ENCODE data around the gene FOXL2.

FOXL2 gene

DNA sequence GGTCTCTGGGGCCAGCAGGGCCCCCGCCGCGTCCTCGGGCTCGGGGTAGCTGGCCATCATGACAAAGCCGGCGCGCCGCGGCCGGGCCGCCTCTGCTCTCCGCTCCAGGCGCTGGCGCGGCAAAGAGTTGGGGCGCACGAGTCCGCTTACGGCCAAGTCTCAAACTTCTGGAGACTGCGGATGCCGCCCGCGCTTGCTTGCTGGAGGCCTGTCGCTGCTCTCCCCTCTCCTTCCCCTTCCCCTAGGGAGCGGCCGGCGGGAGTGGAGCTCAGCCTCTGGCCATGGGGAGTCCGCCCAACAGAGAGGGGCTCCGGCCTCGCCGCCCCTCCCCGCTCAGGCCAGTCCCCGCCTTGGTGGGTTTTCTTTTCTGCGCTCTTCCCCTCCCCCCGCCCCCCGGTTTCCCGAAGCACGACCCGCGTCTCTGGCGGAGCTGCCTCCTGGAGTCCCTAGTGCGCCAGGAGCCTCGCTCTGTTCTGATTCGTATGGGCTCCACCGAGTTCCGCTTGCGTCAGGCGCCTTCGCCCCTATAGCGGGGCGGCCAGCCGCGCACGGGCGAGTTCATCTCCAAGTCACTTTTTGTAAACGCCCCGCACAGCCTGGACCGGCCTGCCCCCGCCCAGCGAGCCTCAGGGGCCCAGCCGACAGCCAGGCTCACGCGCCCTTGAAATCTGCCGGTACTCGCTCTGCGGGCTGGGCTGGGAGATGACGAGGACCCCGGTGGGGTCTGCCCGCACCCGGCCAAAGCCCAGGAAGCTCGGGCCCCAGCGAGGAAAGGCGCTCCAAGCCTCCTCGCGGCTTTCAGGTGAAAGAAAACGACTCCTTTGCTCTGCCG lies at the start of gene FOXL2, which contains the start of gene FOXL2NB:
Gene FOXL2 (minus strand): TSS at position 475 of the 832 bp plus-strand sequence. CDS start 415 bp downstream, at position 60.
Gene FOXL2NB (plus strand): TSS at position 555 of the 832 bp plus-strand sequence. CDS start 148 bp downstream, at position 703.
- no peak for DNase-seq (ENCODE audit: low read depth)

GRCh38 chr3:138995706-138996105 lies 48.8 kb upstream of the FOXL2 start:
- no peak for DNase-seq (ENCODE audit: low read depth)

DNA sequence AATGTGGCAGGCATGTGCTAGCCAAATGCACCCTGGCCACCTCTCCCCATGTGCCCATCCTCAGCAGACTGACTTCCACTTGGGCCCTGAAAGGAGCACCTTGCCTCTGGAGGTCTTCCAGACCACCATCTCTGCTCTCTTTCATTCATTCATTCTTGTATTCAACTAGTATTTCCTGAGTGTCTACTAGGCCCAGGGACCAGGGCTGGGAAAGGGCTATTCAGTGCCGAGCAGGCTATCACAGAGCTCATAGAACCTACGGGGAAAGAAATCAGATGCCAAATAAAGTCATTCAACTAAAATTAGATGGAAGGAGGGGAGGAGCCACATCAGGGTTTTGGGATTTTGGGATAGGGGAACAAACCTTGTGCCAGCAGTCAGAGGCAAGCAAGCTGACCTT lies 40.2 kb upstream of the FOXL2 start:
- no peak for DNase-seq (ENCODE audit: low read depth)

GRCh38 chr3:138985932-138986331 lies 39.0 kb upstream of the FOXL2 start:
- DNase-seq (ENCODE audit: low read depth) = no peak

DNA sequence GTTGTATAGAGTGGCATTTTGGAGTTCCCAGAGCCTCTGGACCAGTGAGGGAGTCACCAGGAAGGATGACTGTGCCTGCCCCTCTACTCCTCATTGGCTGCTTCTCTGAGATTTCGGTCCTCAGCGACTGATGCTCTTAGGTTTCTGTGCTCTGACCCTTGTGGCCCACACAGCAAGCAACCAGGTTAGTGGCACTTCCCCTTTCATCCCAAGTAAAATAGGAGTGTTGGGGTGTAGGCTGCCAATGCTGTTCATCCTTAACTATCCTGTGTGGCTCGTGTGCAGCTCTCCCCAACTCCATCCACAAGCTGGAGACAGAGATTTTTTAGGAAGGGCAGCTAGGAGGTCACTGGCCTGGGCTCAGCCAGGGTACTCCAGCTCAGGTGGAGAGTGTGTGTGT lies 37.9 kb upstream of the FOXL2 start:
- DNase-seq (ENCODE audit: low read depth) = no peak

GRCh38 chr3:138976047-138976446 lies 29.1 kb upstream of the FOXL2 start:
- no peak for DNase-seq (ENCODE audit: low read depth)

DNA sequence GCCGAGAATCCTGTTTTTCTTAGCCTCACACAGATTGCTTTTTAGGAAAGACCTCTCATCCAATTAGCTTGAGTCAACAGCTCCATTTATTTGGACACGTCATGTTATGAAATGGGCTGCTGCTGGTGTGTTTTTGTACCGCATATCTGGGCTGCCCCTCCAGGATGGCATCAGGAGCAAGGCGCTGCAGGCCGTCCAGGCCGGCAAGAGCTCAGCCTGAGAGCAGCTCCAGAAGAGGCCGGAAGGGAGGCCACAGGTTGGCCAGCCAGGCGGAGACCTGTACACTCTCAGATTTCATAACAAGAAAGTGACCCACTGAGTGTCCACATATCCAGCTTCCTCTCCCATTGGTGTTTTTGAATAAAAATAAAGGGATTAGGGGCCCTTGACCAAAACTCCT lies 28.4 kb upstream of the FOXL2 start:
- DNase-seq (ENCODE audit: low read depth) = no peak

GRCh38 chr3:138974462-138974861 lies 27.5 kb upstream of the FOXL2 start:
- no peak for DNase-seq (ENCODE audit: low read depth)

GRCh38 chr3:138972941-138973340 lies 26.0 kb upstream of the FOXL2 start:
- DNase-seq (ENCODE audit: low read depth) = no peak

DNA sequence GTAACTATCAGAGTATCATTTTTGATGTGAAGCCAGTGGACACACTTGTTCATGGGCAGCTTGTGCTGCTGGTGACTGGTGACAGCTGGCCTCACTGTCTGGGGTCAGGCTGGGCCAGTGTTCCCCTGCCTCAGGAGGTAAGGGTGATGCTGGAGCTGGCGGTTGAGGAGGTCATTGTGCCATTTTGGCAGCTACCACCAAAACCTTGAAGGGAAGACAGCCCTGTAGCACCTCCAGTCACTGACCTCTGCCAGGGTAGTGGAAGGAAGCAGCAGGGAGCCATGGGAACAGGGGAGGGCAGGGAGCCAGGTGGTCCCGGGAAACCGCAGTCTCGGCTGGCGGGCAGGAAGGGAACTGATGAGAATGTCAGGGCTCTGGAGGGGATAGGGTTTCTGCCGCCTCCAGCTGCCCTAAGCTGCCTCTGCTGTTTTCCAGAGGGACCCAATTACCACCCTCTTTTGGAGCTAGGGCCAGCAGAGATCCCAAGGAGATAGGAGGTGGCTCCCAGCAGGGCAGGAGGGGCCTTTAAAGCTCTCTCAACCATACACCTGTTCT lies 24.9 kb upstream of the FOXL2 start:
- DNase-seq (ENCODE audit: low read depth) = no peak

- no peak for DNase-seq (ENCODE audit: low read depth)
These were observed 18.0 kb upstream of the FOXL2 start for GRCh38 chr3:138964923-138965322.

- no peak for DNase-seq (ENCODE audit: low read depth)
These were observed 17.3 kb upstream of the FOXL2 start for GRCh38 chr3:138964264-138964663.

DNA sequence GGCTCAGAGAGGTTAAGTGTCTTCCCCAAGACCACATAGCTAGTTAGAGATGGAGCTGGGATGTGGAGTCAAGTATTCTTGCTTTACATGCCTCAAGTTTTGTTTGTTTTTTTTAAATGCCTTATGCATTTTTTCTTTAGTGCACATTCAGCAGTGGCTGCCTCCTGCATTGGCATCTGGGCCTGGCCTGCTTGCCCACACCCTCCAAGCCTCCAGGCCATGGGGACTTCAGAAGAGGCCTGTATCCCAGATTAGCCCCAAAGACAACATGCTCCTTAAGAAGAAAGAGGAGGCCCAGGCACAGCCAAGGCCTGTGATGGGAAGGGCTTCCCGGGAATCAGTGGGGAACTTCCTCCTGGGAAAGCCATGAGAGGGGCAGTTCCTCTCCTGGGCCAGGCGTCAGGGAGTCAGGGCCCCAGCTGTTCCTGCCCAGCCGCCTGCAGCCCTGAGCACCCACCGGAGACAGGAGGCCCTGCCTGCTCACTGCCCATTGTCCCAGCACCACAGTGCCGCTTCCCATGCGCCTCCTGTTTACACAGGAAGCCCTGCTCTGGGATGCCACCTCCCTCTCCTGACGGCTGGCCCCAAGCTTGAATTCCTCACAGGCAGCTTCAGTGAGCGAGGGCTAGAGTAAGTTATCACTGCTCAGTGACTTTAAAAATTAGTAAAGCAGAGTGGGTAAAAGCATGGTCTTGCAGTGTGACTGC lies 16.1 kb upstream of the FOXL2 start:
- DNase-seq (ENCODE audit: low read depth) = no peak

DNA sequence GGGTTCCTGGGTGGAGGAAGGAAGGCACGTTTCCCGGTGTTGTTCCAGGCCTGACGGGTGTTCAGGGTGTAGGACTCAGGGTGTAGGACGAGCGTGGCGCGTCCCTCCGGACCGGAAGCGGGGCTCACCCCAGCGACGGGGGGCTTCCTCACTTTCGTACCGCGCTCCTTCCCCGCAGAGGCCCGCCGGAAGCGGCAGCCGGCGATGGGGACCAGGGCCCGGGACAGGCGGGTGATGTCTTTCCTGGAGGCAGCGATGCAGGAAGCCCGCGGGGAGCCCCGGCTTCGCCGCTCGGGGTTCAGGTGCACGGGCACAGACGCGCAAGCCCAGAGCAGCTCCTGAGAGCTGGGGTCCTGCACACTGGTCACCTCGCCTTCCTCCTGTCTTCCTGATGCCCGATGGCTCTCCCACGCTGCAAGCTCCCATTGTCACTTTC lies 13.5 kb upstream of the FOXL2 start:
- DNase-seq (ENCODE audit: low read depth) = no peak

DNA sequence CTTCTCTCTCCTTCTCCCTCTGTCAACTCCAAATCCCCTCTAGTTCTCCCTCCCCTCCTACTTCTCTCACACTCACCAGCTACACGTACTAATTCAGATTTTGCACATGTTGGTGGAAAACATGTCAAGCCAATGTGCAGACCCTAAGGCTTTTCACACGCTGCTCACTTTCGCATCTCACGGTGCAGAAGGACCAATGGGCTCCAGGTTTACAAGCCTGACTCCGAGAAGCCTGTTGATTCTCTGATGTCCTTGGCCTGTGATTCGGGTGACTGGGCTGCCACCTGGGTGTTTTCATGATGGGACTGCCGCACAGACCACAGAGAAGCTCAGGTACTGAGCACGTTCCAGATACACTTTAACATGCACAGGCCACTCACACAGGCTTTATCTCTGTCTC lies 3.8 kb upstream of the FOXL2 start:
- no peak for DNase-seq (ENCODE audit: low read depth)

DNA sequence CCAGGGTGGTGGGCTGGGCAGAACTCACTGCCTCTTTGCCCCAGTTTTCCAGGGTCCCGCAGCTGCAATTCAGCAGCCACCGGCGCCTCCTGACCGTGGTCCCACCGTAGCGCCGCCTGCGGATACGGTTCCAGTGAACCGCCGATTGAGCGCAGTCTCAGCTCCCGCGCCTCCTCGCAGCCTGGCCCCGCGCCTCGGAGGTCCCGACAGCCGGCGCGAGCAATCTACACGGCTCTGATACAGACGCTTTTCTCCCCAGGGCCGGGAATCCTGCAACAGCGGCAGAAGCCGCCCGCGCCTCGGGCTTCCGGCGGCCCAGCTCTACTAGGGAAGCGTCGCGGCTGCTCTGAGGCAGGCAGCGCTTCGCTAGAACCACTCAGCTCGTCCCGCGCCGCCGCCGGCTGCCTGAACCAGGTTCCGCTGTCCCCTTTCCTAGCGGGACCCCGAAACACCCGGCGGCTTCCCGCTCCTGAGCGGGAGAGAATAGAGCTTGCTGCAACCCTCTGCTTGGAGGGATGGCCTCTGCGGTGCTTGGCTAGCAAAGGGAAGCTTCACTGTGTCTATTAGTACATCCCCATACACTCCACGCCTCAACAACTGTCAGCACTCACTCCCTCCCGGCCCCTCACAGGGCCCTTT lies 3.2 kb upstream of the FOXL2 start:
- no peak for DNase-seq (ENCODE audit: low read depth)

- no peak for DNase-seq (ENCODE audit: low read depth)
These were observed 2.6 kb upstream of the FOXL2 start for GRCh38 chr3:138949445-138950005.

DNA sequence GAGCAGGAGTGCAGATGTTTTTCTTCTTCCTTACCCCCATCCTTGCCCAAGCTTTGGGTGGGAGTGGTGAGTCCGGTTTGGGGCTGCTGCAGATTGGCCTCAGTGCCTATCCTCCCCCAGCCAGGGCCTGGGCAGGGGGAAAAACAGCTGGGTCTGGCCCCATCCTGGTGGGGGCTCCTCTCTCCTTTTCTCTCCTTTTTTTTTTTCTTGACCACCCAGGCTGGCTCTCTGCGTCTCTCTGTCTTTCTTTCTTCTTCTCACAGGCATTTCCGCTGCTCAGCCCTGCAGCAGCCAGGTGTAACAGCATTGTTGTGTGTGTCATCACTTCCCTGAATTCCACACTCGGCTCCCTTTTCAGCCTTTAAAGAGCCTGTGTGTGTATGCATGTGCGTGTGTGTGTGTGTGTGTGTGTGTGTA lies 2.1 kb upstream of the FOXL2 start:
- DNase-seq (ENCODE audit: low read depth) = no peak

DNA sequence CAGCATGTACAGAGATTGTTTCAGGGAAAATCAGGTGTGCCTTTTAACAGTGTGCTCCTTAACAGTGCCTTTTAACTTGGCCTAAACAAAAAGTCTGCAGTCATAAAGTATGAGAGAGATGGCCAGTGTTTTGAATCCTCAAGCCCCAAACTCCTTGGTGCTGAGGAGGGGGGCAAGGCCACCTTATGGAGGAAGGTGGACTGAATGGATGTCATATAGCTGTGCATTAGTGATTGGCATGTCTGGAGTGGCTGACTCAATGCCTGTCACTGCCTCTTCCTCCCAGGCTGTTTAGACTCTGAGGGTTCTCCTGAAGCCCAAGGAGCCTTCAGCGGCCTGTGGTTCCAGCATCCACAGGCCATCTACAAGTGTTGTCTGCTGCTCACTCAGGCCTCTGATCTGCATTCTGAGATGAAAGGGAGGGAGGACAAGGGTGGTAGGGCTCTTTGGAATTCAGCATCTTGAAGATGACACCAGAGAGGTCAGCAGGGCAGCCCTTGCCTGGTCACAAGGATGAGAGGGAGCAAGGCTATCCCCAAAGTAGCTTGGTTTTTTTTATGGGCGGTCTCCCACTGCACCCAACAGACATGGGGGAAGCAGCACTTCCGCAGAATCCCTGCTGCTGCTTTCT lies 1.5 kb upstream of the FOXL2 start:
- no peak for DNase-seq (ENCODE audit: low read depth)

- no peak for DNase-seq (ENCODE audit: low read depth)
These were observed 671 bp upstream of the FOXL2 start for GRCh38 chr3:138947495-138948121.

Measured in stimulated activated CD8-positive, alpha-beta memory T cell treated with anti-CD3 and anti-CD28 coated beads, Interleukin-4, amount 100 ng/mL, for 24 hours (primary cell).